ENCODE measurements around the gene CEACAM1. TPM values are rescaled to one million over a fixed set of nuclear protein-coding genes. Genes with fewer than 3 reads are reported as not detected.

The CEACAM1 gene
- polyA plus RNA-seq, 1 donor (not counting 4 experiments of a cell fraction or from before 2014, with no cell fraction given) = 2.2 TPM

GRCh38 chr19:42480335-42481095 is 47.8 kb downstream of the CEACAM1 start:
- no peak overlapping the region for H3K4me2 ChIP-seq (ENCODE audit: control insufficient read depth, extremely low read depth, insufficient read depth, low read depth, low read length)
- H3K27me3 ChIP-seq (ENCODE audit: control insufficient read depth, extremely low read depth, insufficient read depth, low read length) = no peaks in the 10 kb centered on the region
- H4K20me1 ChIP-seq (ENCODE audit: control insufficient read depth, extremely low read depth, insufficient read depth, low read length) = no peaks in the 10 kb centered on the region
- dilution Hi-C loops (cut with MboI; ENCODE audit: extremely low pct_ligation_motif_present, low sequenced_read_pairs) = no loop called here
- H3K9me3 ChIP-seq (ENCODE audit: control insufficient read depth, low read depth, low read length) = no peaks in the 10 kb centered on the region
- H3K79me2 ChIP-seq (ENCODE audit: control insufficient read depth, insufficient read depth, low read length) = no peaks in the 10 kb centered on the region
- TF ChIP-seq CTCF (optimal IDR thresholded peaks at IDR 0.05 in 1 of 3, IDR thresholded peaks at IDR 0.05 in 1 of 3, conservative IDR thresholded peaks at IDR 0.05 in 1 of 3; ENCODE audit: extremely low read depth in 1 of 3, insufficient read depth in 2 of 3, low read length in 3 of 3) (no peak), EZH2 (IDR thresholded peaks at IDR 0.05; ENCODE audit: low read length) (no peak)
- H3K4me3 ChIP-seq (ENCODE audit: control insufficient read depth in 2 of 3, extremely low read depth in 1 of 3, insufficient read depth in 2 of 3, low read depth in 1 of 3, low read length in 3 of 3) = no peak overlapping the region
- H3K4me1 ChIP-seq (ENCODE audit: control insufficient read depth, extremely low read depth, insufficient read depth, low read length) = no peaks in the 10 kb centered on the region
- no peak overlapping the region for H2AFZ ChIP-seq (ENCODE audit: control insufficient read depth, low read length)
- H3K36me3 ChIP-seq (ENCODE audit: control insufficient read depth in 2 of 2, extremely low read depth in 1 of 2, insufficient read depth in 2 of 2, low read length in 2 of 2) = no peaks in the 10 kb centered on the region
- no peak overlapping the region for H3K9ac ChIP-seq (ENCODE audit: control insufficient read depth, extremely low read depth, insufficient read depth, low read length)
- FAIRE-seq (no peak), DNase-seq (ENCODE audit: low read depth, low spot score) (no peak)
- H3K27ac ChIP-seq (ENCODE audit: control insufficient read depth, insufficient read depth, low read length) = no peak overlapping the region
- H3K9me1 ChIP-seq (ENCODE audit: control insufficient read depth, extremely low read depth, insufficient read depth, low read length) = no peaks in the 10 kb centered on the region

GRCh38 chr19:42479736-42480135 is 48.5 kb downstream of the CEACAM1 start:
- H3K27ac ChIP-seq (ENCODE audit: control insufficient read depth, insufficient read depth, low read length) = no peak overlapping the region
- no peaks in the 10 kb centered on the region for H3K4me1 ChIP-seq (ENCODE audit: control insufficient read depth, extremely low read depth, insufficient read depth, low read length)
- H3K4me2 ChIP-seq (ENCODE audit: control insufficient read depth, extremely low read depth, insufficient read depth, low read depth, low read length) = no peak overlapping the region
- no peak overlapping the region for H3K4me3 ChIP-seq (ENCODE audit: control insufficient read depth in 2 of 3, extremely low read depth in 1 of 3, insufficient read depth in 2 of 3, low read depth in 1 of 3, low read length in 3 of 3)
- H3K79me2 ChIP-seq (ENCODE audit: control insufficient read depth, insufficient read depth, low read length) = no peaks in the 10 kb centered on the region
- no peak for TF ChIP-seq EZH2 (IDR thresholded peaks at IDR 0.05; ENCODE audit: low read length)
- no peak for TF ChIP-seq CTCF (optimal IDR thresholded peaks at IDR 0.05 in 1 of 3, IDR thresholded peaks at IDR 0.05 in 1 of 3, conservative IDR thresholded peaks at IDR 0.05 in 1 of 3; ENCODE audit: extremely low read depth in 1 of 3, insufficient read depth in 2 of 3, low read length in 3 of 3)
- FAIRE-seq (no peak), DNase-seq (ENCODE audit: low read depth, low spot score) (no peak)
- H3K36me3 ChIP-seq (ENCODE audit: control insufficient read depth in 2 of 2, extremely low read depth in 1 of 2, insufficient read depth in 2 of 2, low read length in 2 of 2) = no peaks in the 10 kb centered on the region
- H3K9me3 ChIP-seq (ENCODE audit: control insufficient read depth, low read depth, low read length) = no peaks in the 10 kb centered on the region
- no peak overlapping the region for H3K9ac ChIP-seq (ENCODE audit: control insufficient read depth, extremely low read depth, insufficient read depth, low read length)
- no peaks in the 10 kb centered on the region for H3K27me3 ChIP-seq (ENCODE audit: control insufficient read depth, extremely low read depth, insufficient read depth, low read length)
- dilution Hi-C loops (cut with MboI; ENCODE audit: extremely low pct_ligation_motif_present, low sequenced_read_pairs) = no loop called here
- no peaks in the 10 kb centered on the region for H4K20me1 ChIP-seq (ENCODE audit: control insufficient read depth, extremely low read depth, insufficient read depth, low read length)
- H2AFZ ChIP-seq (ENCODE audit: control insufficient read depth, low read length) = no peak overlapping the region
- no peaks in the 10 kb centered on the region for H3K9me1 ChIP-seq (ENCODE audit: control insufficient read depth, extremely low read depth, insufficient read depth, low read length)
